Measurements from ENCODE around the gene DOCK11. TPM values are rescaled to one million over a fixed set of nuclear protein-coding genes. Genes with fewer than 3 reads are reported as not detected.
A peak's percentile ranks its signal among the peaks of the same experiment; 100 is the strongest.

Gene DOCK11
- 3.0 TPM in 2 replicates for total RNA-seq (2014; rRNA removed)
- Bru-seq, nascent RNA = percentile 45 among the genes with signal in this experiment
- BruChase-seq, experiment 1, labeled RNA remaining after a 6-hour chase = percentile 42 among the genes with signal in this experiment
- BruChase-seq, experiment 2, labeled RNA remaining after a 2-hour chase = percentile 44 among the genes with signal in this experiment
- long read RNA-seq, partial matches to known transcripts = 1 of 2 reads
- long read RNA-seq, other reads (novel, unspliced or antisense) = 1 of 2 reads

- Histone ChIP-seq H3K9ac (ENCODE audit: low read length) (peak within 1 kb of the TSS; percentile 16; the same call in 1 of the 2 replicates), H3F3A (ENCODE audit: low read length, unreplicated experiment) (no peaks in the 10 kb centered on the region), H3K79me2 (ENCODE audit: low read length) (no peaks in the 10 kb centered on the region), H3K4me3 (ENCODE audit: low read length) (peak within 1 kb of the TSS; percentile 81), H3K9me3 (ENCODE audit: low read length) (no peaks in the 10 kb centered on the region), H3K4me1 (ENCODE audit: insufficient read depth, low read length) (no peaks in the 10 kb centered on the region), H3K36me3 (ENCODE audit: low read depth, low read length) (no peaks in the 10 kb centered on the region), H3K9me2 (replicated peaks; ENCODE audit: low read length) (no peaks in the 10 kb centered on the region), H3K27me3 (ENCODE audit: low read length) (no peaks in the 10 kb centered on the region), H2AFZ (ENCODE audit: low read length) (peak within 1 kb of the TSS; percentile 99), H3K4me2 (ENCODE audit: low read length) (peak within 1 kb of the TSS; percentile 98), H4K20me1 (ENCODE audit: low read length) (no peaks in the 10 kb centered on the region), H3K27ac (ENCODE audit: low read length) (no peak within 1 kb of the TSS)
- no peak for TF ChIP-seq CTCF (conservative IDR thresholded peaks at IDR 0.05; ENCODE audit: low read depth, low read length)
- no peak for TF ChIP-seq EZH2phosphoT487 (IDR thresholded peaks at IDR 0.05; ENCODE audit: borderline replicate concordance, low read length)
- TF ChIP-seq EZH2 (IDR thresholded peaks at IDR 0.05; ENCODE audit: low read length, unreplicated experiment) = no peak
- BruUV-seq (replicated peaks) = no TSS peak
- ChIA-PET CTCF (no interaction called here), POLR2A (ENCODE audit: unreplicated experiment) (no interaction called here)
- intact Hi-C loops (cut with micrococcal nuclease) = no loop called here
- peak; percentile 76 for ATAC-seq
- DNase-seq = peak; percentile 57
Measured at GRCh38 chrX:118495061-118495921, at the start of gene DOCK11. Gene DOCK11 (plus strand): TSS chrX:118495815. CDS start chrX:118495972, 157 bp downstream.

- ChIA-PET POLR2A (ENCODE audit: unreplicated experiment) (no interaction called here), CTCF (no interaction called here)
- intact Hi-C loops (cut with micrococcal nuclease) = no loop called here
- Histone ChIP-seq H3K27me3 (ENCODE audit: low read length) (no peaks in the 10 kb centered on the region), H3K4me1 (ENCODE audit: insufficient read depth, low read length) (no peaks in the 10 kb centered on the region), H3K36me3 (ENCODE audit: low read depth, low read length) (no peaks in the 10 kb centered on the region), H3K9ac (ENCODE audit: low read length) (no peak overlapping the region), H2AFZ (ENCODE audit: low read length) (no peak overlapping the region), H3K9me2 (replicated peaks; ENCODE audit: low read length) (no peaks in the 10 kb centered on the region), H3K9me3 (ENCODE audit: low read length) (no peaks in the 10 kb centered on the region), H3F3A (ENCODE audit: low read length, unreplicated experiment) (no peaks in the 10 kb centered on the region), H3K27ac (ENCODE audit: low read length) (no peak overlapping the region), H4K20me1 (ENCODE audit: low read length) (no peaks in the 10 kb centered on the region), H3K4me3 (ENCODE audit: low read length) (no peak overlapping the region), H3K4me2 (ENCODE audit: low read length) (no peak overlapping the region), H3K79me2 (ENCODE audit: low read length) (no peaks in the 10 kb centered on the region)
- TF ChIP-seq CTCF (conservative IDR thresholded peaks at IDR 0.05; ENCODE audit: low read depth, low read length) = no peak
- no peak for TF ChIP-seq EZH2 (IDR thresholded peaks at IDR 0.05; ENCODE audit: low read length, unreplicated experiment)
- TF ChIP-seq EZH2phosphoT487 (IDR thresholded peaks at IDR 0.05; ENCODE audit: borderline replicate concordance, low read length) = no peak
- no peak for ATAC-seq
- BruUV-seq (replicated peaks) = no TSS peak
- DNase-seq = no peak
Measured at GRCh38 chrX:118448273-118448783, 47.3 kb upstream of the DOCK11 start.
